Measurements from ENCODE around the gene DNM3. TPM values are rescaled to one million over a fixed set of nuclear protein-coding genes. Genes with fewer than 3 reads are reported as not detected.

DNM3 gene
- total and polyA plus RNA-seq, 2 experiments from 2014 or later: 0.11 to 1.4 TPM

- peak; percentile 85 for DNase-seq
- Histone ChIP-seq H4K20me1 (ENCODE audit: insufficient read depth) (no peaks in the 10 kb centered on the region), H3K4me3 (peak overlapping the region; percentile 59), H3K27me3 (replicated peaks; ENCODE audit: insufficient read depth) (no peaks in the 10 kb centered on the region), H3K4me1 (ENCODE audit: insufficient read depth) (peaks cover 63% of the 10 kb centered on the region), H3K79me2 (ENCODE audit: insufficient read depth) (no peaks in the 10 kb centered on the region), H3K9ac (peak overlapping the region; percentile 9; the same call in 1 of the 2 replicates), H3K27ac (peak overlapping the region; percentile 65), H3K36me3 (ENCODE audit: low read depth) (no peaks in the 10 kb centered on the region), H3K4me2 (ENCODE audit: unreplicated experiment) (peak overlapping the region; percentile 77), H2AFZ (peak overlapping the region; percentile 58), H3K9me2 (ENCODE audit: insufficient read depth) (no peaks in the 10 kb centered on the region), H3F3A (ENCODE audit: insufficient read depth) (peaks cover 36% of the 10 kb centered on the region), H3K9me3 (ENCODE audit: low read depth) (no peaks in the 10 kb centered on the region)
- in situ Hi-C loops (cut with MboI): no loop called here
- WGBS, 2 experiments (ENCODE audit: low coverage in 1 of 2, low lambda C conversion rate in 2 of 2, missing lambda C conversion rate in 2 of 2): 29 to 40% methylated on average over 3 of the region's 3 CpGs
- TF ChIP-seq EZH2 (IDR thresholded peaks at IDR 0.05; ENCODE audit: insufficient read depth, poor library complexity, severe bottlenecking) (no peak), EZH2phosphoT487 (IDR thresholded peaks at IDR 0.05; ENCODE audit: insufficient read depth, low read depth) (no peak)
These were observed 428.3 kb downstream of the DNM3 start for GRCh38 chr1:172269644-172270043.

- peak; percentile 75 for DNase-seq
- Histone ChIP-seq H3K4me3 (peak overlapping the region; percentile 59), H2AFZ (peak overlapping the region; percentile 69)
These were observed 429.3 kb downstream of the DNM3 start for GRCh38 chr1:172270605-172271004.

GRCh38 chr1:172272087-172272486, 430.8 kb downstream of the DNM3 start:
- TF ChIP-seq EZH2 (IDR thresholded peaks at IDR 0.05; ENCODE audit: insufficient read depth, poor library complexity, severe bottlenecking) (no peak), EZH2phosphoT487 (IDR thresholded peaks at IDR 0.05; ENCODE audit: insufficient read depth, low read depth) (no peak)
- no peak for DNase-seq
- Histone ChIP-seq H3F3A (ENCODE audit: insufficient read depth) (peaks cover 36% of the 10 kb centered on the region), H3K4me3 (no peak overlapping the region), H2AFZ (no peak overlapping the region), H3K4me1 (ENCODE audit: insufficient read depth) (peaks cover 60% of the 10 kb centered on the region), H3K27ac (no peak overlapping the region), H3K4me2 (ENCODE audit: unreplicated experiment) (no peak overlapping the region), H3K9me3 (ENCODE audit: low read depth) (no peaks in the 10 kb centered on the region), H3K9ac (no peak overlapping the region), H3K27me3 (replicated peaks; ENCODE audit: insufficient read depth) (no peaks in the 10 kb centered on the region), H3K79me2 (ENCODE audit: insufficient read depth) (no peaks in the 10 kb centered on the region), H3K9me2 (ENCODE audit: insufficient read depth) (no peaks in the 10 kb centered on the region), H3K36me3 (ENCODE audit: low read depth) (no peaks in the 10 kb centered on the region), H4K20me1 (ENCODE audit: insufficient read depth) (no peaks in the 10 kb centered on the region)
- WGBS, 2 experiments (ENCODE audit: low coverage in 1 of 2, low lambda C conversion rate in 2 of 2, missing lambda C conversion rate in 2 of 2): 46 to 59% methylated on average over 1 of the region's 1 CpG
- in situ Hi-C loops (cut with MboI): no loop called here

More at GRCh38 chr1:172270605-172271004, 429.3 kb downstream of the DNM3 start:
- H3K4me2 ChIP-seq (ENCODE audit: unreplicated experiment): peak overlapping the region; percentile 77
- no peaks in the 10 kb centered on the region for H3K79me2 ChIP-seq (ENCODE audit: insufficient read depth)
- peak overlapping the region; percentile 57 for H3K9ac ChIP-seq
- peaks cover 36% of the 10 kb centered on the region for H3F3A ChIP-seq (ENCODE audit: insufficient read depth)
- no peaks in the 10 kb centered on the region for H3K9me3 ChIP-seq (ENCODE audit: low read depth)
- H3K4me1 ChIP-seq (ENCODE audit: insufficient read depth): peaks cover 63% of the 10 kb centered on the region
- H4K20me1 ChIP-seq (ENCODE audit: insufficient read depth): no peaks in the 10 kb centered on the region
- 0 to 1% methylated on average over 3 of the region's 3 CpGs for WGBS, 2 experiments (ENCODE audit: low coverage in 1 of 2, low lambda C conversion rate in 2 of 2, missing lambda C conversion rate in 2 of 2)
- H3K36me3 ChIP-seq (ENCODE audit: low read depth): no peaks in the 10 kb centered on the region
- H3K27me3 ChIP-seq (replicated peaks; ENCODE audit: insufficient read depth): no peaks in the 10 kb centered on the region
- in situ Hi-C loops (cut with MboI): no loop called here
- no peaks in the 10 kb centered on the region for H3K9me2 ChIP-seq (ENCODE audit: insufficient read depth)
- TF ChIP-seq EZH2 (IDR thresholded peaks at IDR 0.05; ENCODE audit: insufficient read depth, poor library complexity, severe bottlenecking) (no peak), EZH2phosphoT487 (IDR thresholded peaks at IDR 0.05; ENCODE audit: insufficient read depth, low read depth) (no peak)
- H3K27ac ChIP-seq: peak overlapping the region; percentile 65

- no peaks in the 10 kb centered on the region for H3K36me3 ChIP-seq (ENCODE audit: low read depth)
- TF ChIP-seq EZH2 (IDR thresholded peaks at IDR 0.05; ENCODE audit: insufficient read depth, poor library complexity, severe bottlenecking) (no peak), EZH2phosphoT487 (IDR thresholded peaks at IDR 0.05; ENCODE audit: insufficient read depth, low read depth) (no peak)
- no peak overlapping the region for H2AFZ ChIP-seq
- DNase-seq: peak; percentile 32
- no peaks in the 10 kb centered on the region for H4K20me1 ChIP-seq (ENCODE audit: insufficient read depth)
- H3F3A ChIP-seq (ENCODE audit: insufficient read depth): peaks cover 40% of the 10 kb centered on the region
- no peaks in the 10 kb centered on the region for H3K9me2 ChIP-seq (ENCODE audit: insufficient read depth)
- no peak overlapping the region for H3K27ac ChIP-seq
- no peak overlapping the region for H3K9ac ChIP-seq
- H3K4me3 ChIP-seq: no peak overlapping the region
- no peak overlapping the region for H3K4me2 ChIP-seq (ENCODE audit: unreplicated experiment)
- H3K27me3 ChIP-seq (replicated peaks; ENCODE audit: insufficient read depth): no peaks in the 10 kb centered on the region
- in situ Hi-C loops (cut with MboI): no loop called here
- H3K79me2 ChIP-seq (ENCODE audit: insufficient read depth): no peaks in the 10 kb centered on the region
- 74 to 77% methylated on average over 4 of the region's 4 CpGs for WGBS, 2 experiments (ENCODE audit: low coverage in 1 of 2, low lambda C conversion rate in 2 of 2, missing lambda C conversion rate in 2 of 2)
- H3K9me3 ChIP-seq (ENCODE audit: low read depth): no peaks in the 10 kb centered on the region
- H3K4me1 ChIP-seq (ENCODE audit: insufficient read depth): peaks cover 66% of the 10 kb centered on the region
These were observed 432.5 kb downstream of the DNM3 start for GRCh38 chr1:172273647-172274396.

Data from GM23248 (cell line).